Effector memory CD8-positive, alpha-beta T cell (primary cell): ENCODE results near the gene PNMA8A.
"Not testable (repeated sequence)": the region's sequence is repeated elsewhere in the genome, so short reads cannot be mapped to it uniquely, and the experiment has no call there.

Source experiments
- ATAC-seq: fragments of 150-1000 bp; cut with Tn5 transposase; replicated peaks from 2 replicates; pipeline ENCODE4 v1.10.0; 2021; ENCODE audit warnings: mild to moderate bottlenecking, moderate library complexity
- DNase-seq, 3 experiments: peaks; one replicate each; pipeline ENCODE4 v3.0.0; 2021
- H3K27ac Mint-ChIP-seq, 2 donors: one replicate each; pipeline ENCODE4 v1.8.0; 2022; ENCODE audit warnings: mild to moderate bottlenecking in 2 of 2, mixed read lengths in 2 of 2, moderate library complexity in 2 of 2
- H3K27me3 Mint-ChIP-seq, 2 donors: one replicate each; pipeline ENCODE4 v1.8.0; 2022; ENCODE audit warnings: mixed read lengths in 2 of 2
- H3K36me3 Mint-ChIP-seq: one replicate; pipeline ENCODE4 v1.8.0; 2022; ENCODE audit warnings: mild to moderate bottlenecking, moderate library complexity, mixed read lengths; ENCODE audit not compliant: insufficient read depth
- H3K4me1 Mint-ChIP-seq, 2 donors: one replicate each; pipeline ENCODE4 v1.8.0; 2022; ENCODE audit warnings: low read depth in 2 of 2, mixed read lengths in 2 of 2
- H3K4me3 Mint-ChIP-seq, 2 donors: one replicate each; pipeline ENCODE4 v1.8.0; 2022; ENCODE audit warnings: mild to moderate bottlenecking in 2 of 2, mixed read lengths in 2 of 2, moderate library complexity in 2 of 2
- H3K9me3 Mint-ChIP-seq, 2 donors: one replicate each; pipeline ENCODE4 v1.8.0; 2022; ENCODE audit warnings: mixed read lengths in 2 of 2

PNMA8A gene

GRCh38 chr19:46496886-46497285 lies 25.5 kb upstream of the PNMA8A start:
- not testable (repeated sequence) for H3K27ac Mint-ChIP-seq, H3K4me3 Mint-ChIP-seq, H3K9me3 Mint-ChIP-seq, ATAC-seq, DNase-seq, H3K4me1 Mint-ChIP-seq, H3K36me3 Mint-ChIP-seq
- H3K27me3 Mint-ChIP-seq: peaks cover 41 to 72% of the 10 kb centered on the region in 2 donors

GRCh38 chr19:46496304-46496703 lies 24.9 kb upstream of the PNMA8A start:
- Mint-ChIP-seq H3K4me1 (peaks cover 0 to 10% of the 10 kb centered on the region in 2 donors), H3K4me3 (no peak overlapping the region), H3K27me3 (peaks cover 46 to 78% of the 10 kb centered on the region in 2 donors), H3K27ac (no peak overlapping the region), H3K9me3 (no peaks in the 10 kb centered on the region), H3K36me3 (peaks cover 6% of the 10 kb centered on the region)
- no peak for DNase-seq
- ATAC-seq: no peak

DNA sequence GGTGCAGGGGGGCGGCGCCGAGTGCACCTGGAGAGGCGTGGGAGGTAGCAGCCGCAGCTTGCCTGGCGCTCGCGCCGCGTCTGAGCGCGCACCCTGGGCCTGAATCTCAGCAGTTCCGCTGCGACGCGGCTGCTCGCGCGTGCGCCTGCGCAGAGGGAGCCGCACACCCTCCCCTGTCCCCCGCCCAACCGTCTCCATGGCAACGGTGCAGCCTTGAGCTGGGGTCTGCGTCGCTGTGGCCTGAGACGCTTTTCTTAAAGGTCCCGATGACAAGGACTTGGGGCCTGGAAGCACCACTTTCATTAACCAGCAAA lies 24.4 kb upstream of the PNMA8A start, which contains the start of gene PNMA8B:
PNMA8B (minus strand) TSS at position 82 of the 314 bp plus-strand sequence. CDS start 402 bp downstream, outside the sequence.
- ATAC-seq (no peak), DNase-seq (no peak)
- Mint-ChIP-seq H3K4me3 (peak within 1 kb of the TSS; percentile 75 to 80), H3K4me1 (peaks cover 0 to 10% of the 10 kb centered on the region in 2 donors), H3K27me3 (peaks cover 50 to 79% of the 10 kb centered on the region in 2 donors), H3K9me3 (no peaks in the 10 kb centered on the region), H3K27ac (no peak within 1 kb of the TSS), H3K36me3 (peaks cover 6% of the 10 kb centered on the region)

DNA sequence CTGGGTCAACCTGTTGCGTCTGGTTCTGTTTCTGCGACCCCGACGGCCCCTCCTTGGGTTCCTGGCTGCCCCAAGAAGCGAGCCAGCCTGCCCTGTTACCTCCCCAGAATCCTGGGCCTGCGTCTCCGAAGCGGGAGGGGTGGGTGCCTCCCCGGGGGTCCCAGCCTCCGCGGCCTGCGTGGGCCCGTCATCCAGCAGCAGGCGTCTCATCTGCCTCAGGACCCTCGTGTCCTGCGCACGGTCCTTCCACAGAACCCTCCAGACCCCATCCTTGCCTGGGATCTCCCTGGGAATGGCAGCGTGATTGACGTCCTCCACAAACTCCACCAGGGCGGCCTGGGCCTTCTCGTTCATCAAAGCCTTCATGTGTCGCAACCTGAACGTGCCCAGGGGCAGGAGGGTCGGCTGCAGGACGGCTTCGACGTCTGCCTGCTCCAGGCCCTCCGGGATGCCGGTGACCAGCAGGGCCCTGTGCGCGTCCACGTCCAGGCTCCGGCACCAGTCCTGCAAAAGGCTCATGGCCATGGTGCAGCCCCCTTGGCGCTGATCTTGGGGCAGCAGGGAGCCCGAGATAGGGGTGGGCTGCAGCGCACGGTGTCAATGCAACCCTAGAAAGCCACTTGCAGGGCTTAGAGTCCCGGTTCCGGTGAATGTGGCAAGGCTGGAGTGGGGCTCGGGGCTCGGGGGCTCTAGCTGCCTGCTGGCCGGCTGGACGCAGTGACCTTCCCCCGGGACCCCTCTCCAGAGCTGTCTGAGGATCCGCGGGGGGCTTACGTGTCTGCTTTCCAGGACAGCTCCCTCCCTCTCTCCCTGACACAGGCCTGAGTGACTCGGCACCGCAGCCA lies 23.8 kb upstream of the PNMA8A start:
- Mint-ChIP-seq H3K27ac (no peak overlapping the region), H3K27me3 (peaks cover 50 to 79% of the 10 kb centered on the region in 2 donors), H3K9me3 (no peaks in the 10 kb centered on the region), H3K4me1 (peaks cover 0 to 10% of the 10 kb centered on the region in 2 donors), H3K4me3 (peak overlapping the region; percentile 75 to 80), H3K36me3 (peaks cover 6% of the 10 kb centered on the region)
- DNase-seq (no peak), ATAC-seq (no peak)

DNA sequence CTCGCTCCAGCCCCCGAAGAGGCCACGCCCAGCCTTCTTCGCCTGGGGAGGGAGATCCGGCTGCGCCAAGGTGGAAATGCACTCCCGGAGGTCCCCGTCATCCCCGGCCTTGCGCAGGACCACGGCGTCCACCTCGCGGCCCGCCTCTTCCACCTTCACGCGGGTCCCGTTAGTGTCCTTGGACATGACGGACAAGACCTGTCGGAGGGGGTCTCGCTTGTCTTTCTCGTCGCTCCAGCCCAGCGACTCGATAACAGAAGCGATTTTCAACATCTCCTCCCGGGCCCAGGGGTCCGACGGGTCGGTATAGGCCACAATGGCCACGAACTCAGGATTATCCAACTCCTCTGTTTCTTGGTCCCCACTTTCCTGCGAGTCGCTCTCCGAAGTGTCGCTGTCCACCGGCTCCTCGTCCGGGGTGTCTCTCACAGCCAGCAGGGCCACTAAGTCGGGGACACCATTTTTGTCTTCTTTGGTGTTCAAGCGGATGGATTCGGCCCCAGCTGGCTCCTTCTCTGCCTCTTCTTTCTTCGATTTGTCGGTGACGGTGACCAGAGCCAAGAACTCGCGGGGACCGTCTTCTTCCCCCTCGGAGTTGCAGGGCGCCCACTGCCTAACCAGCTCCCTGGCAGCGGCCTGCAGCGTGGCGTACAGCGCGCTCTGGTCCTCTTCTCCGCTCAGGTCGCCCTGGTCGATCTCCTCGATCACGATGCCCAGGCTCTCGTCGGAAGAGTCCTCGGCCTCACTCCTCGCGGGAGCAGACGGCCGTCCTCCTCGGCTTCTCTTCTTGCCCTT lies 23.0 kb upstream of the PNMA8A start:
- H3K4me3 Mint-ChIP-seq: peak overlapping the region; percentile 75 to 80
- ATAC-seq (no peak), DNase-seq (no peak)
- peaks cover 4 to 12% of the 10 kb centered on the region in 2 donors for H3K4me1 Mint-ChIP-seq
- no peaks in the 10 kb centered on the region for H3K9me3 Mint-ChIP-seq
- peaks cover 9% of the 10 kb centered on the region for H3K36me3 Mint-ChIP-seq
- H3K27ac Mint-ChIP-seq: no peak overlapping the region
- peaks cover 58 to 79% of the 10 kb centered on the region in 2 donors for H3K27me3 Mint-ChIP-seq

DNA sequence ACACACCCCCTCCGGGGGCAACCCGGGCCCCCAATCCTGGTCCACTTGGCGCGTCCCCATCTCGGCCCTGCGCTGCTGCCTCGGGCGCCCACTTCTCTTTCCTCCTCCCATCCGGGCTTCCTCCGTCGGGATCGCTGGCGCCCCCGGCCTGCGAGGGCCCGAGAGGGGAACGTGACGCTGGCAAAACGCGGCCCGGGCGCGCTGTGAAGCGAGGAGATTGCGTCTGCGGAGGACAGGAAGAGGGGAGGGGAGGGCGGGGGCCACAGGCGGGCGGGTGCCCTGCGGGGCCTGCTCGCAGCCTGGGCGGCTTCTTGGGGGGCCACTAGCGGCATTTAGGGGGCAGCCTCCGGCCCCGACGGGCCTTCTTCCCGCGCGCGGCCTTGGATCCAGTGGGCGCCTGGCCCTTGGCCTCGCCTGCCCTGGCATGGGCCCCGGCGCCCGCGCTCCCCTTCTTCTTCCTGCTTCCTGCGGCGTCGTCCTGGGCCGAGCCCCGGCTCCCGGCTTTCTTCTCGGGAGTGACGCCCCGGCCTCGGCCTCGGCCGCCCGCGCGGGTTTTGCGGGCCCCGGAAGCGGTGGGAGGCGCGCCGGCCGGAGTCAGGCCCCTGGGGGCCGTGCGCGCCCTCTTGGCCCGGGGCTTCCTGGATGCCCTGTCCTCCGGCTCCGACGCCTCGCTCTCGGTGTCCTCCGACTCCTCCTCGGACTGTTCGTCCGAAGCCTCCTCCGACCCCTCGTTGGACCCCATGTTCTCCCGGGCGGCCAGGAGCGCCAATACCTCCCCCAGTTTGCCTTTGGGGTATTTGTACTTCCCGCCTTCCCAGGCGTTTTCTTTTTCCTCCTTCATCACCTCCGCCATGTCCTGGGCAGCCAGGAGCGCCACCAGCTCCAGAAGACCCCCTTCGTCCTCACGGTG lies 22.1 kb upstream of the PNMA8A start:
- Mint-ChIP-seq H3K4me3 (peak overlapping the region; percentile 75 to 80), H3K9me3 (no peaks in the 10 kb centered on the region), H3K27me3 (peaks cover 61 to 83% of the 10 kb centered on the region in 2 donors), H3K36me3 (peaks cover 9% of the 10 kb centered on the region), H3K4me1 (peaks cover 10 to 15% of the 10 kb centered on the region in 2 donors), H3K27ac (no peak overlapping the region)
- DNase-seq: no peak
- peak; percentile 21 for ATAC-seq

GRCh38 chr19:46492841-46493235 lies 21.5 kb upstream of the PNMA8A start:
- ATAC-seq: no peak
- Mint-ChIP-seq H3K36me3 (peaks cover 9% of the 10 kb centered on the region), H3K4me3 (peak overlapping the region in 1 of 2 donors; percentile 60), H3K4me1 (peaks cover 12 to 18% of the 10 kb centered on the region in 2 donors), H3K9me3 (no peaks in the 10 kb centered on the region), H3K27me3 (peaks cover 63 to 84% of the 10 kb centered on the region in 2 donors), H3K27ac (no peak overlapping the region)
- no peak for DNase-seq

DNA sequence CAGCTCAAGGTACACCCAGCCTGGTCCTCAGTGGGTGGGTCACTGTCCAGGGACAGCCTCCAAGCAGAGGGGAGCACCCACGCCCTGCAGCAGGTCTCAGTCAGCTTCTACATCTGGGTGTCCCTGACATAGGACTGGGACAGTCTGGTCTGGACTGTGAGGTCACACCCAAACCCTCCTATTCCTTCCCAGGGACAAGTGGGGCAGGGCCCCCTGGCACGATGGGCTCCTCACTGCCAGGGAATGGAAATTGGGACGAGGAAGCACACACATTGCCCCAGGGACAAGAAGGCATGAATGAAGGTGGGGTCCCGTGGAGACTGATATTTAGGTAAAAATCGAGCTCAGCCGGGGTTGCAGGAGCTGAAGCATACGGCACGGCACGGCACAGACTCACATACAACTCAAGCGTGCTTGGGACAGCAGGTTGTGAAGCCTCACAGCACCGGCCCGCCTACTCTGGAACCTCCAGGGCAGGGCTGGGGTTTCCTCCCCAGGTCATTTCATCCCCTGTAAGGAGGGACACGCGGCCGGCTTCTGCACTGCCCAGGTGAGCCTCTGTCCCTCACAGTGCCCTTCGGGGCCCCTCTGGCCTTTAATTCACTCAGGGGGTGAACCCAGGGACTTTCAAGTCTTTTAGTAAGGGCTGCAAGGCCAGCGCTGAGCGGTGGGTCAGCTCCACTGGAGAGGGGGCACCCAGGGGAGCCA lies 20.8 kb upstream of the PNMA8A start:
- peaks cover 12 to 20% of the 10 kb centered on the region in 2 donors for H3K4me1 Mint-ChIP-seq
- peaks cover 67 to 87% of the 10 kb centered on the region in 2 donors for H3K27me3 Mint-ChIP-seq
- H3K27ac Mint-ChIP-seq: no peak overlapping the region

GRCh38 chr19:46490774-46491173 lies 19.4 kb upstream of the PNMA8A start:
- H3K4me1 Mint-ChIP-seq: peaks cover 12 to 23% of the 10 kb centered on the region in 2 donors
- no peak overlapping the region for H3K27ac Mint-ChIP-seq
- DNase-seq: no peak
- H3K4me3 Mint-ChIP-seq: no peak overlapping the region
- H3K27me3 Mint-ChIP-seq: peaks cover 78 to 95% of the 10 kb centered on the region in 2 donors
- ATAC-seq: no peak
- no peaks in the 10 kb centered on the region for H3K9me3 Mint-ChIP-seq
- peaks cover 9% of the 10 kb centered on the region for H3K36me3 Mint-ChIP-seq

More for the DNA sequence above, 20.8 kb upstream of the PNMA8A start:
- peaks cover 9% of the 10 kb centered on the region for H3K36me3 Mint-ChIP-seq
- H3K4me3 Mint-ChIP-seq: peak overlapping the region in 1 of 2 donors; percentile 60
- ATAC-seq: no peak
- H3K9me3 Mint-ChIP-seq: no peaks in the 10 kb centered on the region
- DNase-seq: no peak

GRCh38 chr19:46489445-46490272 lies 18.3 kb upstream of the PNMA8A start:
- H3K4me1 Mint-ChIP-seq: peaks cover 12 to 22% of the 10 kb centered on the region in 2 donors
- H3K9me3 Mint-ChIP-seq: no peaks in the 10 kb centered on the region
- H3K4me3 Mint-ChIP-seq: peak overlapping the region in 1 of 2 donors; percentile 3
- H3K36me3 Mint-ChIP-seq: peaks cover 8% of the 10 kb centered on the region
- DNase-seq (no peak), ATAC-seq (no peak)
- H3K27ac Mint-ChIP-seq: no peak overlapping the region
- peaks cover 76 to 100% of the 10 kb centered on the region in 2 donors for H3K27me3 Mint-ChIP-seq

DNA sequence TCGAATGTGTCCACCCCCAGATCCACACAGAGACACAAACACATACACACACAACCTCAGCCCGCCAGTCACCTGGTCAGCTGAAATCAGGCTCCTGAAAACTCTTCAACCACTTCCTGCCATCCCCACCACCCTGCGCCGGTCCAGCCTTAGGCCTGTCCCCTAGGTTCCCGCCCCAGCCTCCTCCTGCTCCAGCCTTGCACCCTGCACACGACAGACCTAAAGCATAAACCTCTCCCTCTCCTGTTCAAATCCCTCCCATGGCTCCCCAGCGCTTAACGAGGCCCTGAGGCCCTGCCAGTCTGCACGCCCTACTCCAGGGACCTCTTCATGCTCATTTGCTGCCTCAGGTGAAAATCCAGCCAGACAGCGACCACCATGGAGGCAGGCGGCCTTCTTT lies 17.2 kb upstream of the PNMA8A start:
- H3K27me3 Mint-ChIP-seq: peaks cover 69 to 100% of the 10 kb centered on the region in 2 donors
- H3K4me1 Mint-ChIP-seq: peaks cover 12 to 15% of the 10 kb centered on the region in 2 donors
- H3K4me3 Mint-ChIP-seq: no peak overlapping the region
- no peak overlapping the region for H3K27ac Mint-ChIP-seq
- no peak for DNase-seq
- no peaks in the 10 kb centered on the region for H3K9me3 Mint-ChIP-seq
- no peak for ATAC-seq
- peaks cover 3% of the 10 kb centered on the region for H3K36me3 Mint-ChIP-seq
